HG02840 (cell line): ENCODE results near the gene ATXN7L1.

Source experiments
- ATAC-seq: cut with Tn5 transposase; IDR thresholded peaks from one replicate; pipeline ENCODE4 v1.9.1; 2021; ENCODE audit warnings: mild to moderate bottlenecking, moderate library complexity, moderate number of reproducible peaks; ENCODE audit not compliant: unreplicated experiment, low FRiP score

Gene ATXN7L1

GRCh38 chr7:105759670-105760550 lies 116.5 kb downstream of the ATXN7L1 start:
- ATAC-seq = no peak

- ATAC-seq = no peak
These were observed 120.0 kb downstream of the ATXN7L1 start for GRCh38 chr7:105756367-105756766.

GRCh38 chr7:105752671-105753275 lies 123.6 kb downstream of the ATXN7L1 start:
- no peak for ATAC-seq

GRCh38 chr7:105751054-105751453 lies 125.3 kb downstream of the ATXN7L1 start:
- ATAC-seq = no peak

GRCh38 chr7:105748701-105749100 lies 127.7 kb downstream of the ATXN7L1 start:
- no peak for ATAC-seq

GRCh38 chr7:105745681-105746330 lies 130.6 kb downstream of the ATXN7L1 start:
- no peak for ATAC-seq

GRCh38 chr7:105744258-105744657 lies 132.1 kb downstream of the ATXN7L1 start:
- no peak for ATAC-seq

- ATAC-seq = no peak
These were observed 132.9 kb downstream of the ATXN7L1 start for GRCh38 chr7:105743351-105744090.

DNA sequence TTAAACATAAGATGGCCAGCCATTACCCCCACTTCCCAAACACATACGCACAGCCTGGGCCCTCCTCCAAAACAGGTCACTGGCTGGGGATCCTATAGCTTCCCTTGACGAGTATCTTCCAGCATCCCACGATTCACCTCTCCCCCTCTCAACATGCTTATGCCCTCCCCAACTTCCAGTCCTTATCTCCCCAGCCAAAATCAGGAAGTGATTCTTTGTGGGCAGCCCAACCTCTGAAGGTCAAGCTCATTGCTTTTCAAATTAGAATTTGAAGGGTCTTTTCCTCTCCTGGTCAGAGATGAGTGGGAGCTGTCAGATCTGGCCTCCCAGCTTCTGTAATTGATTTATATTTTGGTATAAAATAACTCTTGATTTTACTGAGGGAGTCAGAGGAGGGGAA lies 133.6 kb downstream of the ATXN7L1 start:
- no peak for ATAC-seq

- no peak for ATAC-seq
These were observed 134.4 kb downstream of the ATXN7L1 start for GRCh38 chr7:105741982-105742381.

- ATAC-seq = no peak
These were observed 138.3 kb downstream of the ATXN7L1 start for GRCh38 chr7:105738133-105738532.

- ATAC-seq = no peak
These were observed 142.2 kb downstream of the ATXN7L1 start for GRCh38 chr7:105734233-105734632.

GRCh38 chr7:105731042-105731441 lies 145.4 kb downstream of the ATXN7L1 start:
- no peak for ATAC-seq

- ATAC-seq = no peak
These were observed 148.4 kb downstream of the ATXN7L1 start for GRCh38 chr7:105728028-105728427.

GRCh38 chr7:105724688-105725087 lies 151.7 kb downstream of the ATXN7L1 start:
- ATAC-seq = no peak

DNA sequence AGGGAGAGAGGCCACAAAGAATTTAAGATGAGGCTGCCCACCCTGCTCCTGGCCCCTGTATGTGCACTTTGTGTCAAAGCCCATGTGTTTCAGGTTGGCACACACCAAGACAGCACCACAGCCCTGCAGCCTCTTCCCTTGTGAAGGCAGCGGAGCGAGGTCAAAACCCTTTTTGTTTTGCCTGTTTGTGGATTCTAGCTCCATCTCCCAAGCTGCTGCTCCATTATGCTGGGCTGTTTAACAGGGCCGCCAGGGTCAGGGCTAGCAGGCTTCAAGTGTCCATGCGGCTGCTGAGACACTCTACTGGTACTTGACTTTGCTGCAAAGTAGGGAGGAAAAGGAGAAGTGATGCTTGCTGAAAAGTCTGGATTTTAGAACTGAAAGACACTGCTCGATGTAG lies 152.8 kb downstream of the ATXN7L1 start:
- no peak for ATAC-seq

GRCh38 chr7:105721571-105722104 lies 154.8 kb downstream of the ATXN7L1 start:
- ATAC-seq = no peak

DNA sequence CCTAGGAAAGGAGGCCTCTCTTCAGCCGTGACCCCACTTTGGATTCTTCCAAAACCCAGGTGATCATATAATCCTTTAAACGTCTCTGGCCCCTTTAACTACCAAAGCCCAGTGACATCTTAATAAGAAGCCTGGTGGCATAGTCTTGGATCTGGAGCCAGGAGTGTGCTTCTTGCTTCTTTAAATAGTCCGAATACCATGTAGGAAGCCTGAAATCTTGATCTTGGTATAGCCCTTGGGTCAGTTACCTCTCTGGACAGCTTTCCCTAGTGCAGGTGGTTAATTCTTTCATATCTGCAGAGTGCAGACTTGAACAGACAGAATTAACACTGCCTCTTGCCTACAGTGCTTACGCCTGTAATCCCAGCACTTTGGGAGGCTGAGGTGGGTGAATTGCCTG lies 156.5 kb downstream of the ATXN7L1 start:
- ATAC-seq = no peak

- ATAC-seq = no peak
These were observed 157.0 kb downstream of the ATXN7L1 start for GRCh38 chr7:105719395-105719794.

DNA sequence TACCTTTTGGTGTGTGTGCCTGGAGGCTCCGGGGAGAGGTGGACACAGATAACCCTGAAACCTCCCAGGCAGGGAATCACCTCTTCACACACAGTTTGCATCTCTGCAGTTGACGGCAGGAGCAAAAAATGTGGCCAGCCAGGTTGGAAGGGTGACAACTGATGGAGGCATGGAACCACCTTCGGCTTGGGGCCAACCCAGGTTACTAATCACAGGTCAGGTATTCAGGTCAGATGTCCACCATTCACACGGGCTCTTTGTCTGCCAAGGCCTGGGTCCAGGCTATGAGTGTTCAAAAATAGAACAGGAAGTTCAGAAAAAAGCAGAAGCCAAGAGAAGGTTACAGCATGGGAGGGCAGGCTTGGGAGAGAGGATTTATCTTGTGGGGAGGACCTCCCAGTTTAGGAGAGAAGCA lies 157.9 kb downstream of the ATXN7L1 start:
- no peak for ATAC-seq
